ENCODE data around the gene PITPNM3. TPM values are rescaled to one million over a fixed set of nuclear protein-coding genes. Genes with fewer than 3 reads are reported as not detected.

PITPNM3 gene
- total RNA-seq, 1 experiment from 2014 or later = 0.44 TPM

- H3K27me3 ChIP-seq (ENCODE audit: control insufficient read depth, insufficient read depth, low read length) = no peaks in the 10 kb centered on the region
- H3K4me1 ChIP-seq (ENCODE audit: control insufficient read depth, insufficient read depth, low read length) = no peaks in the 10 kb centered on the region
- ATAC-seq (no peak), DNase-seq (ENCODE audit: low read depth, low spot score) (no peak)
- H3K36me3 ChIP-seq (ENCODE audit: control insufficient read depth, insufficient read depth, low read length) = no peaks in the 10 kb centered on the region
- no peaks in the 10 kb centered on the region for H3K9me3 ChIP-seq (ENCODE audit: control insufficient read depth, insufficient read depth, low read depth, low read length)
- no peak overlapping the region for H3K27ac ChIP-seq (ENCODE audit: low read length)
- TF ChIP-seq TCF7L2 (IDR thresholded peaks at IDR 0.05; ENCODE audit: low read depth, low read length) (no peak), REST (IDR thresholded peaks at IDR 0.05; ENCODE audit: insufficient read depth in 1 of 2, low read depth in 2 of 2, low read length in 1 of 2) (no peak), CTCF (IDR thresholded peaks at IDR 0.05) (no peak)
- ChIA-PET CTCF (no interaction called here), POLR2A (no interaction called here)
- no TSS peak for BruUV-seq (replicated peaks)
- intact Hi-C loops (cut with micrococcal nuclease; ENCODE audit: unreplicated experiment) = no loop called here
- in situ Hi-C loops (cut with HindIII; ENCODE audit: low pct_unique_long_range_greater_than_20kb, low sequenced_read_pairs) = no loop called here
- H3K4me3 ChIP-seq (ENCODE audit: low read depth in 2 of 2, low read length in 2 of 2) = no peak overlapping the region
Observed at GRCh38 chr17:6567528-6568183, 11.3 kb upstream of the PITPNM3 start.

GRCh38 chr17:6561446-6561845 is 5.1 kb upstream of the PITPNM3 start:
- ChIA-PET CTCF (no interaction called here), POLR2A (no interaction called here)
- Histone ChIP-seq H3K36me3 (ENCODE audit: control insufficient read depth, insufficient read depth, low read length) (no peaks in the 10 kb centered on the region), H3K4me1 (ENCODE audit: control insufficient read depth, insufficient read depth, low read length) (no peaks in the 10 kb centered on the region), H3K9me3 (ENCODE audit: control insufficient read depth, insufficient read depth, low read depth, low read length) (no peaks in the 10 kb centered on the region), H3K27ac (ENCODE audit: low read length) (no peak overlapping the region), H3K4me3 (ENCODE audit: low read depth in 2 of 2, low read length in 2 of 2) (no peak overlapping the region), H3K27me3 (ENCODE audit: control insufficient read depth, insufficient read depth, low read length) (peaks cover 6% of the 10 kb centered on the region)
- intact Hi-C loops (cut with micrococcal nuclease; ENCODE audit: unreplicated experiment) (no loop called here), in situ Hi-C loops (cut with HindIII; ENCODE audit: low pct_unique_long_range_greater_than_20kb, low sequenced_read_pairs) (no loop called here)
- TF ChIP-seq SIN3A (IDR thresholded peaks at IDR 0.05; ENCODE audit: borderline replicate concordance, insufficient read depth, low read depth, low read length) = no peak
- TF ChIP-seq REST (IDR thresholded peaks at IDR 0.05; ENCODE audit: insufficient read depth in 1 of 2, low read depth in 2 of 2, low read length in 1 of 2) = no peak
- no peak for TF ChIP-seq POLR2AphosphoS5 (IDR thresholded peaks at IDR 0.05; ENCODE audit: low read depth, low read length)
- TF ChIP-seq CTCF (IDR thresholded peaks at IDR 0.05) = no peak
- no peak for TF ChIP-seq TCF7L2 (IDR thresholded peaks at IDR 0.05; ENCODE audit: low read depth, low read length)
- no TSS peak for BruUV-seq (replicated peaks)
- ATAC-seq (no peak), DNase-seq (ENCODE audit: low read depth, low spot score) (no peak)
